ENCODE data around the gene TRIO.

Gene TRIO

GRCh38 chr5:14184725-14185124 is 41.6 kb downstream of the TRIO start:
- no peak for FAIRE-seq
- no peak for DNase-seq (ENCODE audit: low spot score)

DNA sequence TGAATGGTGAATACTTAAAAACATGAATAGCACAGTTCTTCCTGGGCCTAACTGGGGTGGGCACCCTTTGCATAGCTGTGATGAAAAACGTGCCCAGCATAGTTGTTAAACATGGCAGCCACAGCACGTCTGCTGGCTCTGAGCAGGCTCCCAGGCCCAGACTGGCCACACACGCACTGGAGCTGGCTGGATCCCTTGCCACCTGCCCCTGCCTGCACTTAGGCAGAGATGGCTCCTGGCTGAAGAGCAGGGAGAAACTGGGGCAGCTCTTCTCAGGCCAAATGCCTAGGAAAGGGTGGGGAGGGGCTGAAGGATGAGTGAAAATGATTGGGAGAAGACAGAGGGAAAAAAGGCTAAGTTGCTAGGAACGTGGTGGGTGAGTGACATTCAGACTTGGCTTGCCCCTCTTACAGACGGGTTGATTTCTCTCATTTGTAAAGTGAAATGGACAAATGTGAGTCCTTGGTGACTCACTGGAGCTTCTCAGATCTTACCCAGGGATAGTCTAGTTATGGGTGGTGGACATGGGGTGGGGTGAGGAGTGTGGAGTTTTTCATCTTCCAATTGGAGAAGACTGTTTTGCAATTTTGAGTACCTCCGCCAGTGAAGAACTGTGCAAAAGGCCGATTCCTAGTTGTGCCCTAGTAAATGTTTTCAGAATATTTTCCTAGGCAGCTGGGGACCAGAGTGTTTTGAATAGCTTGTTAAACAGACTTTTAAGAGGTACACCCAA is 42.4 kb downstream of the TRIO start:
- DNase-seq (ENCODE audit: low spot score) (no peak), FAIRE-seq (no peak)

GRCh38 chr5:14186059-14186830 is 43.1 kb downstream of the TRIO start:
- FAIRE-seq = no peak
- DNase-seq (ENCODE audit: low spot score) = no peak

DNA sequence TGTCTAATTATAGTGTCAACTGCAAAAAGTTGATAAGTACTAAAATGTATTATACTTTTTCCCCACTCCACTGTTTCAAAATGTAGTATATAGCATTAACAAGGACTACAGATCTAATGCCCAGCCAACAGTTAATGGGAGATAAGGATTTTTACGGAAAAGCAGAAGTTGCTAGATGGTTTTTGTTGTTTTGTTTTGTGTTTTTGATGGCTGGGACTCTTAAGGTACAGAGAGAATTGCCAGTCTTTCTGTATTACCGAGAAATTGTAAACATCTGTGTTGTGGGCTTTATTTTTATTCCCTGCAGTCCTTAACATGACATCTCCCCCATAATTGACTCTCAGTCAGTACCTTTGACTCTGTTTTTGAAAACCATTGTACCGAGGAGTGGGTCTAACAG is 44.0 kb downstream of the TRIO start:
- FAIRE-seq = no peak

DNA sequence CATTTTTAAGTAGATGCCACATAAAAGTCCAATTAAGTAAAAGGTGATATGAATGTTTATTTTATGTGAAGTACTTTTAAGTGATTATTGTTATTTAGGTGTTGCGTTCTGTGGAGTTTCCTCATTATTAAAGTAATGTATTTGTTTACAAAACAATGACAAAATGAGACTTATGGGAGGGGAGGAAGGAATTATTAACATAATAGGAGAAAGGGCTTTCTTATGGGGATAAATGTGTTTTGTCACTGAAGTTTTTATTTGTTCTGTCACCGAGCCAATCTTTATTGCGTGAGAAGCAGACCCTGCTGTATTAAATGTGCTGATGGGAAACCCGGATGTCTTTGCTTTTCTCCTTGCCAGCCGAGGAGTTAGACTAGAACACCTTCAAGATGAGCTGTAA is 44.5 kb downstream of the TRIO start:
- no peak for FAIRE-seq

More for the DNA sequence above, 44.0 kb downstream of the TRIO start:
- no peak for DNase-seq (ENCODE audit: low spot score)

GRCh38 chr5:14188778-14189177 is 45.6 kb downstream of the TRIO start:
- FAIRE-seq = no peak

More for the DNA sequence above, 44.5 kb downstream of the TRIO start:
- no peak for DNase-seq (ENCODE audit: low spot score)

GRCh38 chr5:14189680-14190079 is 46.5 kb downstream of the TRIO start:
- FAIRE-seq (no peak), DNase-seq (ENCODE audit: low spot score) (no peak)

More at GRCh38 chr5:14188778-14189177, 45.6 kb downstream of the TRIO start:
- DNase-seq (ENCODE audit: low spot score) = no peak

- DNase-seq (ENCODE audit: low spot score) = peak; percentile 86
- FAIRE-seq = peak; percentile 69
Measured at GRCh38 chr5:14190194-14191164, 47.3 kb downstream of the TRIO start.

- FAIRE-seq (no peak), DNase-seq (ENCODE audit: low spot score) (no peak)
Measured at GRCh38 chr5:14191325-14191724, 48.2 kb downstream of the TRIO start.

DNA sequence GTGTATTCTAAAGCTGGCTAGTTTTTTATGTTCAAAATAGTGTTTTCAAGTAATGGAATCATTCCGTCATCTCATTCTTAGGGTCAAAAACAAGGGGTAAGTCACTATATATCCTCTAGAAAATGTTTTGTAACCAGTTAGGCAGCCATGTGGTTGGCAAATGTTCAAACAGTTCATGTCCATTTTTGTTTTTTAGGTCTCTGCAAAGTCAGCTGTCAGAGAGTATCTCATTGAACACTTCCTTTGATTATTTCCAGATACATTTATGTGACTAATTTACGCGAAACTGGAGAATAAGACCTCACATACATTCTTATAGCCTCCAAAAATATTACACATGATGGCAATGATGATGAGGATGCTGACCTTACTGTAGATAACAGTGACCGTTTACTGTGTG is 50.4 kb downstream of the TRIO start:
- DNase-seq (ENCODE audit: low spot score) = no peak
- no peak for FAIRE-seq

DNA sequence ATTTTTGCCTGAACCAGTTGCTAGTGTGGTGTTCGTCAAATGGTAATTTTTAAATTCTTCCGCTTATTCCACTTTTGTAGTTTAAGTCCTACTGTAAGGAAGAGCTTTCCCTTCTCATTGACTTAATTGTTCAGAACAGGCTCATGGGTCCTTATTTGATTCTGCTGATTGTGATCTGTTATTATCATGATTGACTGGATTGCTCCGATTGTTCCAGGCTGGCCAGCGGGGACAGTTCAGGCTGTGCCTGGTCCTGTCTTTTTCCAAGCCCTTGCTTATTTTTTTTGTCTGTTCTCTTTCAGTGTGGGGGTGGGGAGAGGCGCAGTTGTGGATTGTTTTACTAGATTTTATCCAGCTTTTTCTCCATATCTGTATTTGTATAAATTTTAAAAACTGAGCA is 52.4 kb downstream of the TRIO start:
- FAIRE-seq (no peak), DNase-seq (ENCODE audit: low spot score) (no peak)

- no peak for FAIRE-seq
- DNase-seq (ENCODE audit: low spot score) = no peak
Measured at GRCh38 chr5:14197056-14197455, 53.9 kb downstream of the TRIO start.

GRCh38 chr5:14199902-14200301 is 56.8 kb downstream of the TRIO start:
- DNase-seq (ENCODE audit: low spot score) = no peak
- no peak for FAIRE-seq

DNA sequence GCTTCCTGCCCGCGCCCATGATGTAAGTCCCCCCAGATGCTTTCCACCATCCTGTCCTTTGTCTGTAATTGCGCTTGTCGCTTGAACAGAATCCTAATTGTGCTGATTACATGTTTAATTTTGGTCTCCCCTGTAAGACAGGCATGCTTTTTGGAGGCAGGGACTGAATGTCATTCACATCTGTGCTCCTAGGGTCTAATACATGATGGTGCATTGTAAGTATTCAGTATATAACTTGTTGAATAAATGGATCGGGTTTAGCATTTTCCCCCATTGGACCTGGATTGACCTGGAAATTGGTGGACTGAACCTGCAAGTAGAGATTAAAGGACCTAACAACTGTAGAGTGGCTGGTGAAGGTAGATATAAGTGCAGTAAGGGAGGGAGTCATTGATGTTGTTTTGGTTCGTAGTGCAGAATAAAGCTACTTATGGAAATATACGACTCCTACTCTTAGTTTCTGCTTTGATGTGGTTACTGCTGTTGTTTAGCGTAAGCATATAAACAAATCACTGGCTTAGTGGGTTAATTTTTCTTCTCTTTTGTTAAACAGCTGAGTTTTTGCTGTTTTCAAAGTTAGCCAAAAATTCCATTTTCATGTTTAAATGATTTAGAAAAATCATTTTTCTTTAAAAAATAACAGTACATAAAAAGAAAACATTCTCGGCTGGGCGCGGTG is 57.3 kb downstream of the TRIO start:
- no peak for DNase-seq (ENCODE audit: low spot score)
- FAIRE-seq = no peak

DNA sequence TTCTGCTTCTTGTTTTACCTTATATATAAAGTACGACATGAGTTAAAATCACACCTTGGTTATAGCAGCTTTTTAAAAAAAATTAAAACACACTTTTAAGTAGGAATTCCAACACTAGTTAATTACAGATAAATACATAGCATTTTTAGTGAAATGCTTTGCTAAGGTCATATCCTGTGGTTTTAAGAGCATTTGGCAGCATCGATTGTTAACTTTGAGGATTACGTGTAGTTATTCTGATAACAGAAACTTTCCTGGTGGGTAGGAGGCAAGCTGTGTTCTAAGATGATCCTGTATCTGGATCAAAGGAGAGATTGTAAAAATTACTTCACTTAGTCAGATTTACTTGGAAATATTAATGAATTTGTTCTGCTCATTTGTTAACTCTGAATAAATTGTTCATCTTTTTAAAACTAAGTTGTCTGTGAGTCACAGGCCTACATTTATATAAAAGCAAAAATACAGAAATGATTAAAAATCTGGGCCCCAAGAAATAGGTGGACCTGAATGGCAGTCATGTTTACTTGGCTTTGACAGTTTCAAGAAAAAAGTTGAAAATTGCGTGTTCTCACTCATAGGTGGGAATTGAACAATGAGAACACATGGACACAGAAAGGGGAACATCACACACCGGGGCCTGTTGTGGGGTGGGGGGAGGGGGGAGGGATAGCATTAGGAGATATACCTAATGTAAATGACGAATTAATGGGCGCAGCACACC is 58.3 kb downstream of the TRIO start:
- DNase-seq (ENCODE audit: low spot score) (no peak), FAIRE-seq (no peak)

- FAIRE-seq = no peak
- DNase-seq (ENCODE audit: low spot score) = no peak
Measured at GRCh38 chr5:14202462-14202861, 59.3 kb downstream of the TRIO start.

DNA sequence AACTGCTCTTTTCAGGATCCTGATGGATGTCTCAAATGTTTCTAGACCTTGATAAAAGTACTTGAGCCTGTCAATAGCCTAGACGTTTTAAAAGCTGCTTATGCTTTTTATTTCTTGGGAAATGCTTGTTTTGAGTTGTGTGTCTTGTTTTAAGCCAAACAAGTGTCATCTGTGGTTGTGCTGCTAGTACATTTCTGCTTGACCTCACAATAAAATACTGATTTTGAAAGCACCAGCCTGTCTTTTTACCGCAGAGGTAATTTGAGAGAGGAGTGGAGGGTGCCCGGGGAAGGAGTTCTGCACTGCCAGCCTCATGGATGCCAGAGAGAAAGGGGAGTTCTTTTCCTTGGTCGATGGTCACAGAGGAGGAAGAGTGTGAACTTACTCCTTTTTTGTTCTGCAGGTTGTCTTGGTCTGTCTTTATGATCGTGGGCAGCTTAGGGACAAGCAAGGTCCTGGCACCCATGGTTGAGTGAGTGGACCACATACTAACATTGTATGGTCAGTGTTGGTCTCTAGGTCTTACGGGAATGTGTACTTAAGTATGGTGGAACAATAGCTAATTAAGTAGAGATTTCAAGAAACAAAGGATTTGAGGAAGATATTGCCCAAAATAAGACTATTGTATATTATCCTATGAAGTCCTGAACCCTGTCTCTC is 61.0 kb downstream of the TRIO start:
- DNase-seq (ENCODE audit: low spot score) (no peak), FAIRE-seq (no peak)

DNA sequence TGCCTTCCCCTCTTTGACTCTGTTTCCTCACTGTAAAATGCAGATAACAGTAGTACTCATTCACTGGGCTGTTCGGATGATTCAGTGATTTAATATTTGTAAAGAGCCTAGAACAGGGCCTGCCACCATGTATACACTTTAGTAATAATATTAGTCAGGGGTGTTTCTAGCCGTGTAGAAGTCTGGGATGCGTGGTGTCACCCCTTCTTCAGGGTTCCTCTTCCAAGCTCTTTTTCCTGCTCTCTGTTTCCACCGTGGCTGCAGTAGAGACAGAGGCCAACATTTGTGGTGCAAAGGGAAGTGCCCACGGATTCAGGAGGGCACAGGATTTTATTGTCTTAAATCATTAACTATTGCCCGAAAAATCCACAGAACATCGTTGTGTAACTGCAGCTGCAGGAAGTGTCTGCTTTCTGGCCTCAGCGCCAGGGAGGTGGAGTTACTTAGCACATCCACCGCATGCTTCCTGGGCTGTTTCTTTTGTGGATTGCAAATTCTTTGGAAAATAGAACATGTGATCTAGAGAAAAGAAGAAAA is 61.7 kb downstream of the TRIO start:
- FAIRE-seq (no peak), DNase-seq (ENCODE audit: low spot score) (peak; percentile 48)

DNA sequence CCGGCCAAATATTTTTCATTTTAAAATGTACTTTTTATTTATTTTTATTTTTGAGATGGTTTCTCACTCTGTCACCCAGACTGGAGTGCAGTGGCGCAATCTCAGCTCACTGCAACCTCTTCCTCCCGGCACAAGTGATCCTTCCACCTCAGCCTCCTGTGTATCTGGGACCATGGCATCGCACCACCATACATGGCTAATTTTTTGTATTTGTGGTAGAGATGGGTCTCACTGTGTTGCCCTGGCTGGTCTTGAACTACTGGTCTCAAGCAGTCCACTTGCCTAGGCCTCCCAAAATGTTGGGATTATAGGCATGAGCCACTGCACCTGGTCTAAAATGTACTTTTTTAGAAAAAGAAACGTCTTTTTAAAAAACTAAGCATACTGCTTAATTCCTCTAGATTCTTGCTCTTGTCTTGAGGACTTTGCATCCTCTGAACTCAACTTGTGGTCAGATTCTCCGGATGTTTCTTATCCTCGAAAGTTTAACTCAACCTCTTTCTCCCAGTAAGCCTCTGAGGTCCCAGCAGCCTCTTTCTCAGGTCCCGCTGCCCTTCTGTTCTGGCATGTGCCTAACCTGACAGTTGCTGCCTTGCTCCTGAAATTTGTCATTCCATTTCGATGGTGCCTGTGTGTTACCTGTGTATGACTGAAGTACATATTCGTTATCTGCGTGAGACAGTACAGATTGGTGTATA is 63.0 kb downstream of the TRIO start:
- no peak for FAIRE-seq

More for the DNA sequence above, 63.0 kb downstream of the TRIO start:
- no peak for DNase-seq (ENCODE audit: low spot score)
